ENCODE measurements around the gene MTF1.

MTF1 gene

GRCh38 chr1:37811027-37811655, 48.3 kb downstream of the MTF1 start:
- Histone ChIP-seq H3K27me3 (ENCODE audit: insufficient read depth, low read length) (no peaks in the 10 kb centered on the region), H4K91ac (ENCODE audit: low read depth, low read length) (no peak overlapping the region), H3K4ac (ENCODE audit: low read depth, low read length) (no peak overlapping the region), H3K23ac (ENCODE audit: low read length) (no peak overlapping the region), H2AK5ac (ENCODE audit: low read length) (no peak overlapping the region), H3K9me3 (ENCODE audit: insufficient read depth, low read depth, low read length) (no peaks in the 10 kb centered on the region), H2AFZ (ENCODE audit: insufficient read depth, low read length, poor library complexity) (no peak overlapping the region), H3K9ac (ENCODE audit: low read length) (no peak overlapping the region), H3K4me1 (ENCODE audit: control insufficient read depth in 1 of 2, insufficient read depth in 2 of 2, low read length in 2 of 2) (peaks cover 8 to 10% of the 10 kb centered on the region in 2 experiments), H2BK120ac (ENCODE audit: insufficient read depth, low read length, poor library complexity) (no peak overlapping the region), H3K14ac (ENCODE audit: low read length) (no peak overlapping the region), H2BK12ac (ENCODE audit: low read length) (no peak overlapping the region), H3K18ac (ENCODE audit: low read length) (no peak overlapping the region), H3K79me2 (ENCODE audit: control insufficient read depth, insufficient read depth, low read length, poor library complexity) (peaks cover 12% of the 10 kb centered on the region), H3K36me3 (ENCODE audit: control insufficient read depth in 1 of 2, insufficient read depth in 2 of 2, low read length in 2 of 2) (peaks cover 28 to 30% of the 10 kb centered on the region in 2 experiments), H4K12ac (ENCODE audit: low read depth, low read length) (no peak overlapping the region), H4K8ac (ENCODE audit: low read depth, low read length) (no peak overlapping the region), H2BK5ac (ENCODE audit: low read depth, low read length, poor library complexity) (no peak overlapping the region), H3K4me2 (ENCODE audit: low read length) (no peak overlapping the region), H3K4me3 (ENCODE audit: low read depth, low read length) (no peak overlapping the region), H3K79me1 (ENCODE audit: low read length) (peaks cover 12% of the 10 kb centered on the region), H3K27ac (ENCODE audit: low read depth, low read length) (no peak overlapping the region)
- peak; percentile 81 to 94 for DNase-seq
- WGBS (ENCODE audit: extremely low coverage, insufficient coverage, insufficient read length), result no CpG with 5 or more reads among the region's 7 CpGs

- no peaks in the 10 kb centered on the region for H3K27me3 ChIP-seq (ENCODE audit: insufficient read depth, low read length)
- no peak overlapping the region for H3K27ac ChIP-seq (ENCODE audit: low read depth, low read length)
- H4K12ac ChIP-seq (ENCODE audit: low read depth, low read length), result no peak overlapping the region
- peaks cover 8 to 10% of the 10 kb centered on the region in 2 experiments for H3K4me1 ChIP-seq (ENCODE audit: control insufficient read depth in 1 of 2, insufficient read depth in 2 of 2, low read length in 2 of 2)
- H3K79me2 ChIP-seq (ENCODE audit: control insufficient read depth, insufficient read depth, low read length, poor library complexity), result peaks cover 12% of the 10 kb centered on the region
- no peak overlapping the region for H3K4me2 ChIP-seq (ENCODE audit: low read length)
- H2BK12ac ChIP-seq (ENCODE audit: low read length), result no peak overlapping the region
- no peak overlapping the region for H2BK120ac ChIP-seq (ENCODE audit: insufficient read depth, low read length, poor library complexity)
- H3K18ac ChIP-seq (ENCODE audit: low read length), result no peak overlapping the region
- no peak overlapping the region for H3K4me3 ChIP-seq (ENCODE audit: low read depth, low read length)
- H3K79me1 ChIP-seq (ENCODE audit: low read length), result peaks cover 12% of the 10 kb centered on the region
- no peak for DNase-seq
- no peak overlapping the region for H4K91ac ChIP-seq (ENCODE audit: low read depth, low read length)
- no peak overlapping the region for H2AFZ ChIP-seq (ENCODE audit: insufficient read depth, low read length, poor library complexity)
- no peaks in the 10 kb centered on the region for H3K9me3 ChIP-seq (ENCODE audit: insufficient read depth, low read depth, low read length)
- WGBS (ENCODE audit: extremely low coverage, insufficient coverage, insufficient read length), result no CpG with 5 or more reads among the region's 2 CpGs
- H3K36me3 ChIP-seq (ENCODE audit: control insufficient read depth in 1 of 2, insufficient read depth in 2 of 2, low read length in 2 of 2), result peaks cover 27% of the 10 kb centered on the region in 2 experiments
- H2BK5ac ChIP-seq (ENCODE audit: low read depth, low read length, poor library complexity), result no peak overlapping the region
- no peak overlapping the region for H3K14ac ChIP-seq (ENCODE audit: low read length)
- H3K4ac ChIP-seq (ENCODE audit: low read depth, low read length), result no peak overlapping the region
- no peak overlapping the region for H3K23ac ChIP-seq (ENCODE audit: low read length)
- H4K8ac ChIP-seq (ENCODE audit: low read depth, low read length), result no peak overlapping the region
- no peak overlapping the region for H2AK5ac ChIP-seq (ENCODE audit: low read length)
- H3K9ac ChIP-seq (ENCODE audit: low read length), result no peak overlapping the region
Measured at GRCh38 chr1:37809942-37810341, 49.5 kb downstream of the MTF1 start.

- DNase-seq, result peak; percentile 32 to 50
- Histone ChIP-seq H3K4me3 (ENCODE audit: low read depth, low read length) (peak overlapping the region; percentile 100), H3K4me2 (ENCODE audit: low read length) (peak overlapping the region; percentile 90), H3K4ac (ENCODE audit: low read depth, low read length) (peak overlapping the region; percentile 52), H2AK5ac (ENCODE audit: low read length) (peak overlapping the region; percentile 29), H3K79me2 (ENCODE audit: control insufficient read depth, insufficient read depth, low read length, poor library complexity) (peaks cover 12% of the 10 kb centered on the region), H4K12ac (ENCODE audit: low read depth, low read length) (peak overlapping the region; percentile 80), H2BK120ac (ENCODE audit: insufficient read depth, low read length, poor library complexity) (peak overlapping the region; percentile 67), H3K79me1 (ENCODE audit: low read length) (peaks cover 12% of the 10 kb centered on the region), H3K36me3 (ENCODE audit: control insufficient read depth in 1 of 2, insufficient read depth in 2 of 2, low read length in 2 of 2) (peaks cover 31 to 35% of the 10 kb centered on the region in 2 experiments), H3K4me1 (ENCODE audit: control insufficient read depth in 1 of 2, insufficient read depth in 2 of 2, low read length in 2 of 2) (peaks cover 8 to 10% of the 10 kb centered on the region in 2 experiments), H3K27ac (ENCODE audit: low read depth, low read length) (peak overlapping the region; percentile 64), H3K9me3 (ENCODE audit: insufficient read depth, low read depth, low read length) (no peaks in the 10 kb centered on the region), H2AFZ (ENCODE audit: insufficient read depth, low read length, poor library complexity) (peak overlapping the region; percentile 81), H4K91ac (ENCODE audit: low read depth, low read length) (peak overlapping the region; percentile 65), H3K9ac (ENCODE audit: low read length) (peak overlapping the region; percentile 87), H3K14ac (ENCODE audit: low read length) (peak overlapping the region; percentile 84), H4K8ac (ENCODE audit: low read depth, low read length) (peak overlapping the region; percentile 88), H3K18ac (ENCODE audit: low read length) (peak overlapping the region; percentile 83), H3K27me3 (ENCODE audit: insufficient read depth, low read length) (no peaks in the 10 kb centered on the region), H3K23ac (ENCODE audit: low read length) (no peak overlapping the region), H2BK5ac (ENCODE audit: low read depth, low read length, poor library complexity) (peak overlapping the region; percentile 36), H2BK12ac (ENCODE audit: low read length) (no peak overlapping the region)
- no CpG with 5 or more reads among the region's 54 CpGs for WGBS (ENCODE audit: extremely low coverage, insufficient coverage, insufficient read length)
Measured at GRCh38 chr1:37808369-37809319, 50.7 kb downstream of the MTF1 start.

- Histone ChIP-seq H3K27me3 (ENCODE audit: insufficient read depth, low read length) (no peaks in the 10 kb centered on the region), H3K79me2 (ENCODE audit: control insufficient read depth, insufficient read depth, low read length, poor library complexity) (peaks cover 12% of the 10 kb centered on the region), H2AFZ (ENCODE audit: insufficient read depth, low read length, poor library complexity) (peak within 1 kb of the TSS; percentile 81), H3K14ac (ENCODE audit: low read length) (peak within 1 kb of the TSS; percentile 88), H4K91ac (ENCODE audit: low read depth, low read length) (peak within 1 kb of the TSS; percentile 65), H2BK5ac (ENCODE audit: low read depth, low read length, poor library complexity) (peak within 1 kb of the TSS; percentile 47), H3K9me3 (ENCODE audit: insufficient read depth, low read depth, low read length) (no peaks in the 10 kb centered on the region), H3K4me2 (ENCODE audit: low read length) (peak within 1 kb of the TSS; percentile 93), H4K12ac (ENCODE audit: low read depth, low read length) (peak within 1 kb of the TSS; percentile 80), H3K4ac (ENCODE audit: low read depth, low read length) (peak within 1 kb of the TSS; percentile 71), H2BK120ac (ENCODE audit: insufficient read depth, low read length, poor library complexity) (peak within 1 kb of the TSS; percentile 67), H2AK5ac (ENCODE audit: low read length) (peak within 1 kb of the TSS; percentile 87), H3K36me3 (ENCODE audit: control insufficient read depth in 1 of 2, insufficient read depth in 2 of 2, low read length in 2 of 2) (peaks cover 35 to 41% of the 10 kb centered on the region in 2 experiments), H3K27ac (ENCODE audit: low read depth, low read length) (peak within 1 kb of the TSS; percentile 86), H4K8ac (ENCODE audit: low read depth, low read length) (peak within 1 kb of the TSS; percentile 88), H3K18ac (ENCODE audit: low read length) (peak within 1 kb of the TSS; percentile 83), H3K4me3 (ENCODE audit: low read depth, low read length) (peak within 1 kb of the TSS; percentile 100), H2BK12ac (ENCODE audit: low read length) (no peak within 1 kb of the TSS), H3K23ac (ENCODE audit: low read length) (no peak within 1 kb of the TSS), H3K9ac (ENCODE audit: low read length) (peak within 1 kb of the TSS; percentile 98), H3K4me1 (ENCODE audit: control insufficient read depth in 1 of 2, insufficient read depth in 2 of 2, low read length in 2 of 2) (peaks cover 8 to 10% of the 10 kb centered on the region in 2 experiments), H3K79me1 (ENCODE audit: low read length) (peaks cover 12% of the 10 kb centered on the region)
- WGBS (ENCODE audit: extremely low coverage, insufficient coverage, insufficient read length), result no CpG with 5 or more reads among the region's 95 CpGs
- DNase-seq, result peak; percentile 86 to 88
Measured at GRCh38 chr1:37807555-37808368, 51.6 kb downstream of the MTF1 start, which contains the start of the genes C1orf122 and YRDC. C1orf122 (plus strand) TSS chr1:37807790; CDS start chr1:37808405, 615 bp downstream. YRDC (minus strand) TSS chr1:37808208; CDS start chr1:37808180, 28 bp downstream.
